K562 (cell line): Measurements from ENCODE around the gene PPP1R14D. TPM values are rescaled to one million over a fixed set of nuclear protein-coding genes. Genes with fewer than 3 reads are reported as not detected.
A peak's percentile ranks its signal among the peaks of the same experiment; 100 is the strongest.

Experiments used
- ARNT ChIP-seq, 2 experiments: fragments of 450-650 bp; IDR thresholded peaks; 2 replicates each; pipeline ENCODE4 v1.6.1; 2016; ENCODE audit warnings: mild to moderate bottlenecking in 1 of 2
- CGGBP1 ChIP-seq: fragments of 250-450 bp; sonication (Bioruptor Pico); IDR thresholded peaks from 2 replicates; pipeline ENCODE4 v1.9.0; 2021; ENCODE audit warnings: mild to moderate bottlenecking
- CHD1 ChIP-seq: fragments of 200-600 bp; sonication (generic); IDR thresholded peaks from one replicate; pipeline ENCODE4 v1.6.1; 2012; ENCODE audit warnings: mild to moderate bottlenecking, moderate library complexity, low read length, inconsistent platforms
- CUX1 ChIP-seq: fragments of 200-800 bp; sonication (Bioruptor generic); IDR thresholded peaks from 2 replicates; pipeline ENCODE4 v1.6.1; 2016; ENCODE audit warnings: missing genetic modification characterization, missing compliant biosample characterization
- EHMT2 ChIP-seq: fragments of 450-650 bp; IDR thresholded peaks from 2 replicates; pipeline ENCODE4 v1.6.1; 2018; ENCODE audit warnings: antibody characterized with exemption
- EP400 ChIP-seq: fragments of 450-650 bp; IDR thresholded peaks from 2 replicates; pipeline ENCODE4 v1.6.1; 2017; ENCODE audit warnings: antibody characterized with exemption, mild to moderate bottlenecking, moderate library complexity
- GATA2 ChIP-seq: sonication (generic); formaldehyde crosslinking; IDR thresholded peaks from 2 replicates; pipeline ENCODE4 v1.4.0; 2020; ENCODE audit warnings: mild to moderate bottlenecking, missing genetic modification reagents
- HES1 ChIP-seq: fragments of 450-650 bp; IDR thresholded peaks from 2 replicates; pipeline ENCODE4 v1.6.1; 2016; ENCODE audit warnings: low read depth, mild to moderate bottlenecking, moderate library complexity
- HIVEP1 ChIP-seq: fragments of 250-450 bp; sonication (Bioruptor Pico); IDR thresholded peaks from 2 replicates; pipeline ENCODE4 v1.4.0; 2020; ENCODE audit warnings: mild to moderate bottlenecking
- KAT2B ChIP-seq: IDR thresholded peaks from one replicate; pipeline ENCODE4 v1.6.1; 2012; ENCODE audit warnings: low read depth, mild to moderate bottlenecking, control low read depth, inconsistent platforms, low read length, moderate library complexity
- KLF1 ChIP-seq: fragments of 450-650 bp; IDR thresholded peaks from 2 replicates; pipeline ENCODE4 v1.6.1; 2016; ENCODE audit warnings: missing genetic modification characterization, missing compliant biosample characterization
- NR2C1 ChIP-seq, 2 experiments: fragments of 450-650 bp; IDR thresholded peaks; 2 replicates each; pipeline ENCODE4 v1.6.1; 2017; ENCODE audit warnings: mild to moderate bottlenecking in 2 of 2, antibody characterized with exemption in 1 of 2, inconsistent platforms in 1 of 2, missing compliant biosample characterization in 1 of 2, missing genetic modification characterization in 1 of 2
- TAF7 ChIP-seq: fragments of 450-650 bp; IDR thresholded peaks from 2 replicates; pipeline ENCODE4 v1.6.1; 2016; ENCODE audit warnings: missing genetic modification characterization, missing compliant biosample characterization
- ZNF431 ChIP-seq: sonication (generic); formaldehyde crosslinking; IDR thresholded peaks from 2 replicates; pipeline ENCODE4 v1.8.0; 2022; ENCODE audit warnings: mild to moderate bottlenecking, missing genetic modification reagents
- ZNF592 ChIP-seq: fragments of 450-650 bp; IDR thresholded peaks from 2 replicates; pipeline ENCODE4 v1.6.1; 2017; ENCODE audit warnings: antibody characterized with exemption, mild to moderate bottlenecking
- polyA plus RNA-seq, 8 experiments: library from polyadenylated mRNA; depleted of rRNA in 4 of 8; stranded (reverse) in 5 of 8; unstranded in 3 of 8; fragments of >200 nt; fragmentation: Nextera tagmentation in 2 of 8; fragmentation: Illumina TruSeq in 1 of 8; extraction: Ambion mirVana in 2 of 8; extraction: Trizol in 1 of 8; gene quantifications; 2 replicates each; pipeline versions ENCODE4 v1.2.1 to v1.2.3, GENCODE V29; 2011 to 2014; ENCODE audit warnings: inconsistent platforms in 1 of 8, missing spikeins in 1 of 8
- total RNA-seq, 7 experiments: library from RNA; depleted of rRNA in 6 of 7; stranded (reverse); fragments of >200 nt in 6 of 7; fragmentation: Illumina TruSeq in 2 of 7; extraction: Trizol in 2 of 7; gene quantifications; 2 replicates each; pipeline versions ENCODE4 v1.2.1 to v1.2.3, GENCODE V29; 2011 to 2021; ENCODE audit warnings: low replicate concordance in 1 of 7

PPP1R14D gene
- total and polyA plus RNA-seq, 9 of the 15 experiments (the other 6 are each of a cell fraction or from before 2014, with no cell fraction given) = 0.11 to 0.18 TPM; not detected in 7

GRCh38 chr15:40807028-40807887 is 21.2 kb downstream of the PPP1R14D start, which contains the start of the genes DNAJC17 and ZFYVE19 (continued):
- peak; percentile 61; the same call in 1 of the 2 replicates for TF ChIP-seq ZNF592
- no peak for TF ChIP-seq ZNF431 (CRISPR knock-in tag)
- TF ChIP-seq CUX1 (CRISPR knock-in tag) = no peak
- no peak for TF ChIP-seq GATA2 (CRISPR knock-in tag)
- peak; percentile 64; the same call in 1 of the 2 replicates for TF ChIP-seq KLF1 (tag)
- TF ChIP-seq CHD1 = peak; percentile 58
- 0 out of 2 replicates have a peak, but pooled peaks have one; percentile 56 for TF ChIP-seq CGGBP1 (CRISPR knock-in tag)
- TF ChIP-seq NR2C1 (IDR thresholded peaks at IDR 0.05) = peak; percentile 68
- TF ChIP-seq NR2C1 (tag; IDR thresholded peaks at IDR 0.05) = peak; percentile 93
- TF ChIP-seq ARNT (IDR thresholded peaks at IDR 0.05) = peak in 1 of 2 experiments; percentile 20; a peak in 1 of 4 replicates
- TF ChIP-seq HIVEP1 = 0 out of 2 replicates have a peak, but pooled peaks have one; percentile 65
- TF ChIP-seq EHMT2 = no peak
- peak; percentile 29 for TF ChIP-seq TAF7 (tag)
- TF ChIP-seq KAT2B = no peak
- TF ChIP-seq EP400 = peak; percentile 71
- TF ChIP-seq HES1 = no peak
